SK-N-SH (cell line): ENCODE data around the gene RBM41. TPM values are rescaled to one million over a fixed set of nuclear protein-coding genes. Genes with fewer than 3 reads are reported as not detected.
"Not testable (repeated sequence)": the region's sequence is repeated elsewhere in the genome, so short reads cannot be mapped to it uniquely, and the experiment has no call there.

Experiments used
- CTCF ChIA-PET: fragments of 300-600, 350-600 bp; formaldehyde crosslinking; extraction: SDS; loops from one replicate; lab custom pipeline; 2021; lab: Yijun Ruan, JAX
- POLR2A ChIA-PET: fragments of 350-600 bp; sonication (Branson Sonifier 250); formaldehyde crosslinking; extraction: SDS; loops from one replicate; lab custom pipeline; 2020; ENCODE audit warnings: antibody characterized with exemption, inconsistent platforms; lab: Yijun Ruan, JAX
- DNase-seq: peaks from one replicate; pipeline ENCODE4 v3.0.0; 2012
- H2AFZ ChIP-seq: fragments of 200-600 bp; sonication (generic); 2 replicates; pipeline ENCODE4 v1.8.1; 2016; ENCODE audit warnings: antibody characterized with exemption, mild to moderate bottlenecking, low read depth
- H3F3A ChIP-seq: fragments of 200-600 bp; sonication (generic); replicated peaks from 2 replicates; pipeline ENCODE3; 2016; ENCODE audit warnings: antibody characterized with exemption, mild to moderate bottlenecking; ENCODE audit not compliant: insufficient read depth
- H3K27ac ChIP-seq, 2 experiments: fragments of 200-500 bp in 1 of 2; fragments of 200-600 bp in 1 of 2; sonication (Bioruptor generic) in 1 of 2; sonication (generic), shearing (Covaris generic) in 1 of 2; 2 replicates each; pipeline versions ENCODE4 v1.5.1 to v1.6.1; 2014 to 2016; ENCODE audit warnings: low read depth in 2 of 2, inconsistent platforms in 1 of 2, low read length in 1 of 2, mild to moderate bottlenecking in 1 of 2, mixed read lengths in 1 of 2
- H3K27me3 ChIP-seq: fragments of 200-600 bp; sonication (generic), shearing (Covaris generic); 2 replicates; pipeline ENCODE4 v1.6.1; 2016; ENCODE audit warnings: mixed run types; ENCODE audit not compliant: insufficient read depth
- H3K36me3 ChIP-seq, 2 experiments: fragments of 200-500 bp in 1 of 2; fragments of 200-600 bp in 1 of 2; sonication (Bioruptor generic) in 1 of 2; sonication (generic) in 1 of 2; replicated peaks in 1 of 2; 2 replicates each; pipeline versions ENCODE3 to v1.5.1; 2014 to 2016; ENCODE audit warnings: low read length in 1 of 2, mild to moderate bottlenecking in 1 of 2; ENCODE audit not compliant: insufficient read depth in 2 of 2, control insufficient read depth in 1 of 2
- H3K4me1 ChIP-seq, 2 experiments: fragments of 200-500 bp in 1 of 2; fragments of 200-600 bp in 1 of 2; sonication (Bioruptor generic) in 1 of 2; sonication (generic), shearing (Covaris generic) in 1 of 2; 2 replicates each; pipeline versions ENCODE4 v1.5.1 to v1.6.1; 2014 to 2016; ENCODE audit warnings: low read depth in 1 of 2, low read length in 1 of 2, mixed run types in 1 of 2; ENCODE audit not compliant: insufficient read depth in 2 of 2, control insufficient read depth in 1 of 2
- H3K4me2 ChIP-seq: fragments of 200-600 bp; sonication (generic), shearing (Covaris generic); 2 replicates; pipeline ENCODE4 v1.6.1; 2017; ENCODE audit warnings: mixed run types
- H3K4me3 ChIP-seq, 2 experiments: fragments of 200-500 bp in 1 of 2; fragments of 200-600 bp in 1 of 2; sonication (Bioruptor generic) in 1 of 2; sonication (generic), shearing (Covaris generic) in 1 of 2; 2 replicates each; pipeline versions ENCODE4 v1.5.1 to v1.8.1; 2014 to 2016; ENCODE audit warnings: low read depth in 2 of 2, inconsistent platforms in 1 of 2, low read length in 1 of 2, mild to moderate bottlenecking in 1 of 2, mixed read lengths in 1 of 2, moderate library complexity in 1 of 2
- H3K79me2 ChIP-seq: fragments of 200-600 bp; sonication (generic); 2 replicates; pipeline ENCODE4 v1.8.1; 2017; ENCODE audit warnings: mild to moderate bottlenecking; ENCODE audit not compliant: insufficient read depth
- H3K9ac ChIP-seq: fragments of 200-600 bp; sonication (generic); 2 replicates; pipeline ENCODE4 v1.6.1; 2017; ENCODE audit warnings: mixed run types
- H3K9me2 ChIP-seq: fragments of 200-600 bp; sonication (generic); 2 replicates; pipeline ENCODE4 v1.6.1; 2017; ENCODE audit warnings: mixed run types
- H3K9me3 ChIP-seq: fragments of 200-600 bp; sonication (generic); 2 replicates; pipeline ENCODE4 v1.6.1; 2017; ENCODE audit warnings: mixed run types, mild to moderate bottlenecking, moderate library complexity
- H4K20me1 ChIP-seq: fragments of 200-600 bp; sonication (generic); 2 replicates; pipeline ENCODE4 v1.6.1; 2017; ENCODE audit warnings: mild to moderate bottlenecking, mixed run types; ENCODE audit not compliant: insufficient read depth
- CTCF ChIP-seq: fragments of 200-600 bp; sonication (generic); IDR thresholded peaks from 2 replicates; pipeline ENCODE4 v1.6.1; 2017; ENCODE audit warnings: antibody characterized with exemption, mild to moderate bottlenecking, moderate library complexity
- ELF1 ChIP-seq: IDR thresholded peaks from 2 replicates; pipeline ENCODE4 v1.4.0; 2012
- EP300 ChIP-seq, 2 experiments: IDR thresholded peaks; 2 replicates each; pipeline versions ENCODE4 v1.4.0 to v1.6.1; 2012; ENCODE audit warnings: borderline replicate concordance in 1 of 2, low read depth in 1 of 2, low read length in 1 of 2
- FOSL2 ChIP-seq: IDR thresholded peaks from 2 replicates; pipeline ENCODE4 v1.4.0; 2012; ENCODE audit warnings: low read depth, mild to moderate bottlenecking, moderate library complexity, borderline replicate concordance
- JUND ChIP-seq: IDR thresholded peaks from 2 replicates; pipeline ENCODE4 v1.4.0; 2012
- MXI1 ChIP-seq: IDR thresholded peaks from 2 replicates; pipeline ENCODE4 v1.6.1; 2012; ENCODE audit warnings: mild to moderate bottlenecking, low read depth, low read length, improper control_type of control experiment
- TCF12 ChIP-seq: IDR thresholded peaks from 2 replicates; pipeline ENCODE4 v1.4.0; 2012
- WGBS: methylation state at CpG from one replicate; pipeline ENCODE4 v1.1.6; 2017; ENCODE audit warnings: low lambda C conversion rate; 5-methylcytosine and 5-hydroxymethylcytosine counted together
- polyA plus RNA-seq, 3 experiments: library from polyadenylated mRNA; depleted of rRNA; stranded (reverse); fragments of >200 nt; gene quantifications; 2 replicates each; pipeline ENCODE4 v1.2.3, GENCODE V29; 2012

RBM41 gene
- polyA plus RNA-seq, 1 of the 3 experiments (the other 2 are of a cell fraction), result 4.2 TPM

GRCh38 chrX:107076158-107076557 is 42.5 kb downstream of the RBM41 start:
- CTCF ChIA-PET, result no interaction called here
- H2AFZ ChIP-seq, result no peak overlapping the region
- peaks cover 11% of the 10 kb centered on the region; the same call in 1 of the 2 replicates for H3K79me2 ChIP-seq
- no peaks in the 10 kb centered on the region for H3K9me2 ChIP-seq
- no peaks in the 10 kb centered on the region for H3K27me3 ChIP-seq
- DNase-seq, result no peak
- H3K4me1 ChIP-seq, result no peaks in the 10 kb centered on the region
- H4K20me1 ChIP-seq, result no peaks in the 10 kb centered on the region
- H3K9me3 ChIP-seq, result no peaks in the 10 kb centered on the region
- POLR2A ChIA-PET, result no interaction called here
- no peak overlapping the region for H3K27ac ChIP-seq
- peaks cover 2 to 28% of the 10 kb centered on the region in 2 experiments for H3K36me3 ChIP-seq
- no peak for TF ChIP-seq FOSL2
- TF ChIP-seq ELF1, result no peak
- TF ChIP-seq MXI1, result no peak
- no peak overlapping the region for H3K4me2 ChIP-seq
- H3K4me3 ChIP-seq, result no peak overlapping the region
- no peaks in the 10 kb centered on the region for H3F3A ChIP-seq
- no peak overlapping the region for H3K9ac ChIP-seq
- WGBS, result 88% methylated on average over 6 of the region's 6 CpGs

- H2AFZ ChIP-seq, H3K27ac ChIP-seq, H3K9me3 ChIP-seq, H3K9ac ChIP-seq, H3K9me2 ChIP-seq, H3K4me2 ChIP-seq, H3K36me3 ChIP-seq, H4K20me1 ChIP-seq, H3F3A ChIP-seq, CTCF ChIA-PET, H3K4me1 ChIP-seq, H3K79me2 ChIP-seq, H3K4me3 ChIP-seq, H3K27me3 ChIP-seq, POLR2A ChIA-PET, DNase-seq: not testable (repeated sequence)
- WGBS, result 91% methylated on average over 3 of the region's 3 CpGs
Measured at GRCh38 chrX:107057731-107058130, 60.9 kb downstream of the RBM41 start.

GRCh38 chrX:107054978-107055377 is 63.6 kb downstream of the RBM41 start:
- TF ChIP-seq JUND (no peak), EP300 (IDR thresholded peaks at IDR 0.05; ENCODE audit: borderline replicate concordance in 1 of 2, low read depth in 1 of 2, low read length in 1 of 2) (no peak)
- Histone ChIP-seq H3K36me3 (peaks cover 0 to 2% of the 10 kb centered on the region in 2 experiments), H3K4me3 (no peak overlapping the region), H3K27ac (no peak overlapping the region), H3K79me2 (no peaks in the 10 kb centered on the region), H3K4me1 (no peaks in the 10 kb centered on the region), H3K9me2 (no peaks in the 10 kb centered on the region), H3F3A (no peaks in the 10 kb centered on the region), H3K9ac (no peak overlapping the region), H3K9me3 (no peaks in the 10 kb centered on the region), H3K27me3 (no peaks in the 10 kb centered on the region; the same call in 1 of the 2 replicates), H2AFZ (no peak overlapping the region), H4K20me1 (no peaks in the 10 kb centered on the region), H3K4me2 (no peak overlapping the region)
- WGBS, result 35% methylated on average over 3 of the region's 3 CpGs
- CTCF ChIA-PET, result no interaction called here
- no peak for DNase-seq
- POLR2A ChIA-PET, result no interaction called here

GRCh38 chrX:107050195-107050709 is 68.4 kb downstream of the RBM41 start:
- Histone ChIP-seq H3K27me3 (no peaks in the 10 kb centered on the region; the same call in 1 of the 2 replicates), H3K9ac (no peak overlapping the region), H3K79me2 (no peaks in the 10 kb centered on the region), H3K27ac (no peak overlapping the region), H3K9me3 (no peaks in the 10 kb centered on the region), H3K4me1 (no peaks in the 10 kb centered on the region), H3F3A (no peaks in the 10 kb centered on the region), H3K9me2 (no peaks in the 10 kb centered on the region)
- POLR2A ChIA-PET, result no interaction called here
- DNase-seq, result no peak
- TF ChIP-seq EP300 (IDR thresholded peaks at IDR 0.05; ENCODE audit: borderline replicate concordance in 1 of 2, low read depth in 1 of 2, low read length in 1 of 2) (no peak), MXI1 (no peak), TCF12 (no peak), CTCF (no peak)
- TF ChIP-seq, all 33 proteins: peak for 0
- CTCF ChIA-PET, result no interaction called here
- no peaks in the 10 kb centered on the region for H3K36me3 ChIP-seq
- 14% methylated on average over 6 of the region's 6 CpGs for WGBS
- H2AFZ ChIP-seq, result no peak overlapping the region
- H3K4me3 ChIP-seq, result no peak overlapping the region
- H3K4me2 ChIP-seq, result no peak overlapping the region
- H4K20me1 ChIP-seq, result no peaks in the 10 kb centered on the region
